Bone marrow (tissue), 2 donors: ENCODE results near the gene CYP3A4.
"Not testable (repeated sequence)": the region's sequence is repeated elsewhere in the genome, so short reads cannot be mapped to it uniquely, and the experiment has no call there.

Experiments used
- DNase-seq, 2 donors: peaks; one replicate each; lab custom pipeline; 2025; lab: John Stamatoyannopoulos, UW

Gene CYP3A4

GRCh38 chr7:99784007-99784406, at the start of gene CYP3A4:
Gene CYP3A4, minus strand, starts transcription at chr7:99784184. Its CDS starts 103 bp downstream, at chr7:99784081.
- DNase-seq, result no peak

GRCh38 chr7:99833289-99833877, 49.4 kb upstream of the CYP3A4 start:
- no peak for DNase-seq

GRCh38 chr7:99831595-99831994, 47.6 kb upstream of the CYP3A4 start:
- no peak for DNase-seq

DNA sequence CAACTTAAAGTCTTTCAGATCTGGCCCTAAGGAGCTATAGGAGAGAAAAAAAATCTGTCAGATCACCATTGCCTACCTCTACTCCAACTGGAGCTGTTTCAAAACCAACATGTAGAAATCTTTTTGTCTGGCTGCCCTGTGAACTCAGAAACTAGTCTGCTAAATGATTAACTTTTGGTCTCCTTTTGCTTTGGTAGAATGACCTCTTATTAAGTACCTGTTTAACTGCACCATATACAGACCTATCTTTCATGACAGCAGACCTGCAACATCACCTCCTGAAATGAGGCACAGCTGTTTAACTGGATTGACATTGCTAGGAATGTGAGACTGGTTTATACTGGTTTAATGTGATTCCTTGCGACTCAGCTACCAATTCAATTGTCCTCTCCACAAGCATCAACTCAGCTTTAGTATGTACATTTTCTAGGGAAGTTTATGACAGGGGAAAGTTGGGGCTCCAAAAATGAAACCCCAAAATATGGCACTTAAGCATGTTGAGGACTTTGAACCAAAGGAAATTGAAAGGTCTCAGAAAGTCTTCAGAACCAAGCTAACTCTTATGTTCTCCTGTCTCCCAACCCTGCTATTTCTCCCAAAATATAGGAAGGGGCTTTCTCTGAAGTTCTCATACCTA, 45.7 kb upstream of the CYP3A4 start:
- DNase-seq, result no peak

GRCh38 chr7:99828811-99829210, 44.8 kb upstream of the CYP3A4 start:
- no peak for DNase-seq

DNA sequence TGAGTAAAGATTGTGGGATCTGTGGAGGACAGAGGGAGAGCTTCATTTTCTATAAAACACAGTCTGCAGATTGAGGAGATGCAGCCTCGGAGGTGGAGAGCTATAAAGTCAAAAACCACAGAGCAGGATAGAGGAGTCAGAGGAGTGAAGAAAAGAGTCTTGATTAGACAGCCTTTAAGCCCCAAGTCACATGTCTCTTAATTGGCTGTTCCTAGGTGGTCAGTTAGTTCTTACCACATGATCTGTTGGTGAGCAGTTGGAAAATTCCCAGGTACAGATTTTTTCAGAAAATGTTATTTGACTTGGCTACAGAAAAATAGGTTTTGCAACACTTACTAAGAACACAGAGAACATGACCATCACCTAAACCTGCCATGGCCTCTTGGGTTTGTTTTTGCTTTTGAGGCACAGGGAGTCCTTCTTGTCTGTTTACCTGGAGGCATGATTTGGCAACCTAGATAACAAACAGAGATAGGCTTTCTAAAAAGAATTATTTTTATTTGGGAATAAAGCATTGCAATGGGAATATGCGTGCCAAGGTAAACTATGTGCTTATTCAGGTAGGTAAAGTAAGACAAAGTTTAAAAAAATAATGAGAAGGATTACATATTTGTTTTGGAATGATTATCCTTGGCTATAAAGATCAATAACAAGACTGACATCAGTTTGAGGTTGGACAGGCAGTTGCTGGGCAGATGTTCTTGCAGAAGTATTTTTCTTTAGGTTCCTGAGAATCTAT, 43.2 kb upstream of the CYP3A4 start:
- no peak for DNase-seq

GRCh38 chr7:99825873-99826272, 41.9 kb upstream of the CYP3A4 start:
- no peak for DNase-seq

GRCh38 chr7:99825452-99825851, 41.5 kb upstream of the CYP3A4 start:
- no peak for DNase-seq

GRCh38 chr7:99824091-99824490, 40.1 kb upstream of the CYP3A4 start:
- no peak for DNase-seq

DNA sequence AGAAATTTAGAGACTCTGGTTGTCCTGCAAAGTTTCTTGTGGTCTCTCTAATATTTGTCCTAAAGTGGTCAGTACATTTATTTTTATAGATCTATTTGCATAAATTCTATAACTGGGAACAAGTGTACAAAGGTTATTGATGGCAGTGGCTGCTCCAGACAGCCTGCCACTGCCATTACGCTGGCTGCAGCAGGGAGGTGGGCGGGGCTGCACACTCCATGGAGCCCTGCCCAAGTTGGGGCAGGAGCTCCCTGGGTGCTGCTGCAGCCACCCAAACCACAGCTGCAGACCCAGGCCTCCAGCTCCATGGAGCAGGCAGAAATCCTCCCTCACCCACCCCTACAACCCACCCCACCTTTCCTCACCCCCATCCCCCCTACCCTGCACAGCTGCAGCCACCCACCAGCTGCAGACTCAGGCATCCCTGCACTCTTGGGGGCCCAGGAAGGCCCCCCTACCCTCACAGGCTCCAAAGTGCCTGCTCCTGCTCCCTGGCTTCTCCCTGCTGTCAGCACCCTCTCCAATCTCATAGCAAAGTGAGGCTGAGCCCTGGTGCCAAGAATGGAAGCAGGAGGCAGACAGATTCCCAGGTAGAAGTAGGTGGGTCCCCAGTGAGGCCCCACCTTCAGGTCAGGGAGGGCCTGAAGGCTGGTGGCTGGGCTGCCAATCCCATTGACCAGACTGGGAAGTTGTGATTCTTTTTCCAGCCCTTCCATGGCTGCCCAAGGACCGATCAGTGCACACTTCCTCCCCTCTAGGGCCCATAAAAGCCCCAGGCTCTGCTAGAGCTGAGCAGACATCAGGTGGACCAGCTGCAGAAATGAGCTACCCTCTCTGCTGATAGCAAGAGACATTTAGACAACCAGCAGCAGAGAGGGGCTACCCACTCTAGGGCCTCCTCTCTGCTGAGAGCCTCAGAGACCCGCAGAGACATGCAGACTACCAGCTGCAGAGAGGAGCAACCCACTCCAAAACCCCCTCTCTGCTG, 39.0 kb upstream of the CYP3A4 start:
- no peak for DNase-seq

DNA sequence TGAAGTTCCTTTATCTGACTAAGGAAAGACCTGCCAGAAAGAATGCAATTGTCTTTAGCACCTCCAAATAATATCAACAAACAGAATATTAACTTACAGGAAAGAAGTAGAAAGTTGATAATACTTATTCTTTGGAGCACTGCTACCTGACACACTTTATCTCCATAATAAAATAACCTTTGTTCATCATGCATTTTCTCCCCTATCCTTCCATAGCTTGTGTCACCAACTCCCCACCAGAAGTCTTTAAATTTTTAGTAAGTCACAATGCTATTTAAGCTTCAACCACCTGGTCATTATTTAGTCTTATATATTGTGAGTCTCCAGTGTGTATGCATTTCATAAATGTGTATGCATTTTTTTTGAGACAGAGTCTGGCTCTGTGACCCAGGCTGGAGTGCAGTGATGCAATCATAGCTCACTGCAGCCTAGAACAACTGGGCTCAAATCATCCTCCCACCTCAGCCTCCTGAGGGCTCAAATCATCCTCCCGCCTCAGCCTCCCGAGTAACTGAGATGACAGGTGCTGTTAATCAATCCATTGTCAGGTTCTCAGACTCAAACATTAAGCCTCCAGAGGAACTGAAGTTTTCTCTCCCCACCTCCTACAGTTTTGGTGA, 36.5 kb upstream of the CYP3A4 start:
- no peak for DNase-seq

- DNase-seq, result no peak
Observed at GRCh38 chr7:99808766-99809165, 24.8 kb upstream of the CYP3A4 start.

DNA sequence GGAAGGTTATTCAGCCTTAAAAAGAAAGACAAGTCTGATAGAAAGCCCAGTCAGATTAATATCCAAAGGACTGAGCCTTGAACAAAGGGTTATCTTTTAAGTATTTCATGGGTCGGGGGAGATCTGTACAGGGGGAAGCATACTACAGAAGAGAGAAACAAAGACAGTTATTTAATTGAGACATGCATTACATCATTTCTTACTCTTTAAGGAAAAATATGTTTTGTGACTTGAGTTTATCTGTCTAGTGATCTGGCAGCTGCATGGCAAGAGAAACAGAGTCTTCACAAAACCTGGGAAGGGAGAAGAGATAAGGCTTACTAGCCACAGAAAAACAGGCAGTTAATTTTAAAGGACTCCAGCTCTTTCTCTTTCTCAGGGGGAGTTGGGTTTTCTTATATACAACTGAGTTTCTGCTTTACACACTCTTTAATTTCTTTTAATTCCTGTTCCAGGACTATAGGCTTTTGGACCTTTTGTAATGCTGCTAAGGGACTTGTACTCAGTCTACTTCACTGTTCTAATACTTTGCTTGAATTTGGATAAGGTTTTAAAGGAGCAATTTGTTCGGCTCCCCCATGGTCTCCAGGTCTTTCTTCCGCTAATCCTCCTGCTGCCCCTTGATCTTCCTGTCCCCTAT, 23.0 kb upstream of the CYP3A4 start:
- DNase-seq, result no peak

DNA sequence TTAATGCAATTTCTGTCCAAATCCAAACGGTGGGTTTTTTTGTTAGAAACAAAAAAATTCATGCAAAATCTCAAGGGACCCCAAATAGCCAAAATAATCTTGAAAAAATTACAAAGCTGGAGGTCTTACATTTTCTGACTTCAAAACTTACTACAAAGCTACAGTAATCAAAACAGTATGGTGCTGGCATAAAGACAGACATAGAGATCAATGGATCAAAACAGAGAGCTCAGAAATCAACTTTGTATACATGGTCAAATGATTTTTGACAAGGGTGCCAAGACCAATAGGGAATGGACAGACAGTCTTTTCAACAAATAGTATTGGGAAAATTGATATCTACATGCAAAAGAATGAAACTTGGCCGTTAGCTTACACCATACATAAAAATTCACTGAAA, 21.7 kb upstream of the CYP3A4 start:
- no peak for DNase-seq

GRCh38 chr7:99803118-99803517, 19.1 kb upstream of the CYP3A4 start:
- not testable (repeated sequence) for DNase-seq

- not testable (repeated sequence) for DNase-seq
Observed at GRCh38 chr7:99801407-99801806, 17.4 kb upstream of the CYP3A4 start.

DNA sequence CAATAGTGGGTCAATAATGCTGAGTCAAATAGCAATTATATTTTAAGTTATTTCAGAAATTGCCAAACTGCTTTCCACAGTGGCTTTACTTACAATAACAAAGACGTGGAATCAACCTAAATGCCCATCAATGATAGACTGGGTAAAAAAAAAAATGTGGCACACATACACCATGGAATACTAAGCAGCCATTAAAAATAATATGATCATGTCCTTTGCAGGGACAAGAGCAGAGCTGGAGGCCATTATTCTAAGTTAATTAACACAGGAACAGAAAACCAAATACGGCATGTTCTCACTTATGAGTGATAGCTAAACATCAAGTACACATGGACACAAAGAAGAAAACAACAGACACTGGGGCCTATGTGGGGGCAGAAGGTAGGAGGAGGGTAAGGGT, 15.0 kb upstream of the CYP3A4 start:
- DNase-seq, result no peak

- not testable (repeated sequence) for DNase-seq
Observed at GRCh38 chr7:99795864-99796263, 11.9 kb upstream of the CYP3A4 start.

DNA sequence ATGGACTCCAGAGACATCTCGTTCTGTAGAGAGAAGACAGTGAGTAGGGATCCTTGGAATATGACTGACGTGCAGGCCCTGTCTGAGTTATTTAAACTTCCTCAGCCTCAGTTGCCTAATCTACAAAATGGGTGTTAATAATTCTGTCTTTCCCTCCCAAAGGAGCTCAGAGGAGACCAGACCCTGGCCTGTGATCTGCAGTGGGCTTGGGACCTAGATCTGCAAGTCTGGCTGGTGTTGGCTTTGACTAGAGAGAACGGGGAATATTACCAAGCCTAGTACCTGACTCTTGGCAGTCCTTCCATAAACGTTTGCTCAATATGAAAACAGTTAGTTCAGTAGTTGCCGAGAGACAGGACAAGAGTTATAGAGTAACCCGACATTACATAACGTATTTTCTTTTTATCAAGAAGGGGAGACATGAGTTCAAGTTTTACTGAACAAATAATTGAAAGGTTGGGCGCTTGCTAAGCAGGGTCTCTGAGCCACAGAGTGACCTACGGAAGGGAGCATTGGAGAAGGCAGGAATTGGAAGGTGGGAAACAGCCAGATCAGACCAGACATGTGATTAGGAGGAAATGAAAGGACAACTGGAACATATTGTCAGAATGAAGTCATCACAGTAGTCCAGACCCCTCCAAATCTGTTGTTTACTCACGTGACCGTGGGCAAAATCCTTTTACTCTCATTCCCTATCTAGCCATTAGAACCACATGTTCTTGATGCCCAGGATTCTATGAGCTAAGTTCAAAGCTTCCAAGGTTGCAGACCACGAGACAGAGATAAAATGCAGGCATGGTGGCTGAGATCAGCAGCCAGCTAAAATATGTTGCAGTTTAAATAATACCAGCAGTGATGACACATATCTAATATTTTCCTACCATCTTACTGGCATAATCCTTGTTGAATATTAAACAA, 10.9 kb upstream of the CYP3A4 start:
- no peak for DNase-seq

GRCh38 chr7:99793443-99793842, 9.5 kb upstream of the CYP3A4 start:
- peak in 1 of 2 donors; percentile 0 for DNase-seq
